K562 (cell line): ENCODE results near the gene FHIT. TPM values are rescaled to one million over a fixed set of nuclear protein-coding genes. Genes with fewer than 3 reads are reported as not detected.

Experiments used
- ATAC-seq: fragments of 200-7000 bp; cut with Tn5 transposase; 3 replicates; pipeline ENCODE4 v1.9.1; 2020; ENCODE audit warnings: moderate library complexity
- BruUV-seq: library from RNA; stranded (reverse); fragments of 400-500 nt; replicated peaks from 2 replicates; lab custom pipeline; 2021; lab: Mats Ljungman, UMichigan
- CTCF ChIA-PET: fragments of 300-600 bp; formaldehyde crosslinking; extraction: SDS; loops from one replicate; lab custom pipeline; 2021; ENCODE audit warnings: low intra/inter-chr PET ratio; lab: Yijun Ruan, JAX
- POLR2A ChIA-PET: fragments of 300-600, 350-650 bp; sonication (Branson Sonifier 250); formaldehyde crosslinking; extraction: SDS; loops from one replicate; lab custom pipeline; 2021; ENCODE audit warnings: antibody characterized with exemption, inconsistent platforms; lab: Yijun Ruan, JAX
- DNase-seq, 4 experiments: peaks; one replicate each; pipeline versions ENCODE4 v3.0.0 to v3.0.0-alpha.2; 2011 to 2018; ENCODE audit warnings: low spot score in 3 of 4, mixed read lengths in 3 of 4; ENCODE audit errors: extremely low read depth in 1 of 4
- FAIRE-seq: peaks from 2 replicates; lab custom pipeline; 2011; peaks lifted over from hg19 to GRCh38; lab: Jason Lieb, UNC
- H2AFZ ChIP-seq: 2 replicates; pipeline ENCODE4 v1.6.0; 2011; ENCODE audit warnings: low read depth, low read length, control low read depth, inconsistent platforms
- H3K27ac ChIP-seq: fragments of 200-600 bp; 3 replicates; pipeline ENCODE4 v1.8.0; 2011; ENCODE audit warnings: low read depth, mild to moderate bottlenecking, control low read depth, inconsistent platforms, low read length, moderate library complexity, mixed read lengths; ENCODE audit errors: extremely low read depth
- H3K27me3 ChIP-seq, 2 experiments: fragments of 300-600 bp in 1 of 2; 2 replicates in 1 of 2; 3 replicates in 1 of 2; pipeline versions ENCODE4 v1.6.0 to v1.8.0; 2011; ENCODE audit warnings: inconsistent platforms in 2 of 2, low read length in 2 of 2, mild to moderate bottlenecking in 1 of 2, mixed read lengths in 1 of 2, moderate library complexity in 1 of 2; ENCODE audit not compliant: control insufficient read depth in 2 of 2, insufficient read depth in 2 of 2
- H3K36me3 ChIP-seq: fragments of 300-600 bp; 3 replicates; pipeline ENCODE4 v1.8.0; 2011; ENCODE audit warnings: mild to moderate bottlenecking, low read length, inconsistent platforms; ENCODE audit not compliant: control insufficient read depth, insufficient read depth
- H3K4me1 ChIP-seq, 2 experiments: fragments of 200-600 bp in 1 of 2; replicated peaks in 1 of 2; 2 replicates in 1 of 2; 3 replicates in 1 of 2; pipeline versions ENCODE4 v1.5.1 to v1.8.0; 2011; ENCODE audit warnings: inconsistent platforms in 2 of 2, low read length in 2 of 2, mild to moderate bottlenecking in 1 of 2, mixed read lengths in 1 of 2, moderate library complexity in 1 of 2; ENCODE audit not compliant: control insufficient read depth in 2 of 2, insufficient read depth in 2 of 2
- H3K4me2 ChIP-seq: 2 replicates; pipeline ENCODE4 v1.6.1; 2011; ENCODE audit warnings: low read length, control low read depth, inconsistent platforms, mixed read lengths; ENCODE audit not compliant: insufficient read depth
- H3K4me3 ChIP-seq: fragments of 200-600 bp; sonication (generic), shearing (Covaris generic); 2 replicates; pipeline ENCODE4 v1.5.1; 2016; ENCODE audit warnings: control low read depth, inconsistent platforms
- H3K79me2 ChIP-seq: fragments of 200-600 bp; 3 replicates; pipeline ENCODE4 v1.8.0; 2011; ENCODE audit warnings: low read length, inconsistent platforms; ENCODE audit not compliant: control insufficient read depth, insufficient read depth
- H3K9ac ChIP-seq, 2 experiments: 2 replicates each; pipeline versions ENCODE4 v1.6.0 to v1.6.1; 2011; ENCODE audit warnings: low read depth in 2 of 2, low read length in 2 of 2, control low read depth in 1 of 2, inconsistent platforms in 1 of 2, mild to moderate bottlenecking in 1 of 2, mixed read lengths in 1 of 2; ENCODE audit not compliant: insufficient read depth in 1 of 2
- H3K9me1 ChIP-seq: one replicate; pipeline ENCODE4 v1.6.0; 2011; ENCODE audit warnings: inconsistent platforms, mild to moderate bottlenecking, low read length, moderate library complexity; ENCODE audit not compliant: control insufficient read depth, insufficient read depth
- H3K9me3 ChIP-seq: replicated peaks from 2 replicates; pipeline ENCODE4 v1.5.1; 2011; ENCODE audit warnings: low read depth, low read length, inconsistent platforms; ENCODE audit not compliant: control insufficient read depth, insufficient read depth
- H4K20me1 ChIP-seq: replicated peaks from 2 replicates; pipeline ENCODE4 v1.6.1; 2011; ENCODE audit warnings: low read length, inconsistent platforms, mixed read lengths; ENCODE audit not compliant: control insufficient read depth, insufficient read depth
- E2F8 ChIP-seq: fragments of 450-650 bp; IDR thresholded peaks from 2 replicates; pipeline ENCODE4 v1.7.1; 2018; ENCODE audit warnings: mild to moderate bottlenecking, low read depth; ENCODE audit not compliant: partially characterized antibody
- ELF4 ChIP-seq: fragments of 450-650 bp; formaldehyde crosslinking; IDR thresholded peaks from 2 replicates; pipeline ENCODE4 v1.4.0; 2022; ENCODE audit warnings: missing genetic modification characterization
- ETS2 ChIP-seq: IDR thresholded peaks from 2 replicates; pipeline ENCODE4 v1.6.1; 2016; ENCODE audit warnings: borderline replicate concordance, missing genetic modification characterization, mild to moderate bottlenecking, moderate library complexity, missing compliant biosample characterization; ENCODE audit not compliant: poor library complexity, severe bottlenecking
- GABPA ChIP-seq: fragments of 200-800 bp; sonication (Bioruptor generic); conservative IDR thresholded peaks from 2 replicates; pipeline ENCODE4 v1.6.1; 2016; ENCODE audit warnings: low read depth, missing genetic modification characterization, missing compliant biosample characterization
- NR2C2 ChIP-seq, 2 experiments: fragments of 200-800 bp in 1 of 2; sonication (Bioruptor generic) in 1 of 2; sonication (generic) in 1 of 2; formaldehyde crosslinking in 1 of 2; IDR thresholded peaks; 2 replicates each; pipeline versions ENCODE4 v1.6.1 to v1.8.0; 2016 to 2022; ENCODE audit warnings: mild to moderate bottlenecking in 1 of 2, missing compliant biosample characterization in 1 of 2, missing genetic modification characterization in 1 of 2, missing genetic modification reagents in 1 of 2
- NRF1 ChIP-seq, 2 experiments: fragments of 450-650 bp; IDR thresholded peaks in 1 of 2; conservative IDR thresholded peaks in 1 of 2; 2 replicates each; pipeline ENCODE4 v1.6.1; 2014; ENCODE audit warnings: mild to moderate bottlenecking in 2 of 2
- POLR2H ChIP-seq: IDR thresholded peaks from 2 replicates; pipeline ENCODE4 v1.6.1; 2016; ENCODE audit warnings: missing genetic modification characterization, low read depth, mild to moderate bottlenecking, control low read depth, missing compliant biosample characterization, moderate library complexity
- SMARCA4 ChIP-seq: fragments of 450-650 bp; IDR thresholded peaks from 2 replicates; pipeline ENCODE4 v1.6.1; 2016
- SRSF1 ChIP-seq: fragments of 200-400 bp; formaldehyde crosslinking; IDR thresholded peaks from 2 replicates; pipeline ENCODE4 v1.6.1; 2017; ENCODE audit warnings: mild to moderate bottlenecking, low read depth, low read length, moderate library complexity
- XRCC3 ChIP-seq: fragments of 450-650 bp; IDR thresholded peaks from 2 replicates; pipeline ENCODE4 v1.6.1; 2017; ENCODE audit warnings: mild to moderate bottlenecking, moderate library complexity
- ZBTB1 ChIP-seq: sonication (generic); formaldehyde crosslinking; IDR thresholded peaks from 2 replicates; pipeline ENCODE4 v1.8.1; 2023; ENCODE audit warnings: missing genetic modification reagents, low read depth, mild to moderate bottlenecking, borderline replicate concordance
- ZKSCAN3 ChIP-seq: fragments of 250-450 bp; sonication (Bioruptor Pico); IDR thresholded peaks from 2 replicates; pipeline ENCODE4 v1.4.0; 2020
- ZNF436 ChIP-seq: fragments of 250-450, 450-650 bp; sonication (Bioruptor Pico); formaldehyde crosslinking; IDR thresholded peaks from 2 replicates; pipeline ENCODE4 v1.7.0; 2020; ENCODE audit warnings: mild to moderate bottlenecking
- ZNF668 ChIP-seq: fragments of 250-450 bp; sonication (Bioruptor Pico); IDR thresholded peaks from 2 replicates; pipeline ENCODE4 v1.8.0; 2022; ENCODE audit warnings: mild to moderate bottlenecking, inconsistent platforms
- ZNF77 ChIP-seq: fragments of 250-450 bp; sonication (Bioruptor Pico); IDR thresholded peaks from 2 replicates; pipeline ENCODE4 v1.5.0; 2020
- WGBS: fragments of 100-300 bp; shearing (Covaris generic); methylation state at CpG from one replicate; pipeline ENCODE4 v1.1.6; 2016; ENCODE audit warnings: low coverage, mixed read lengths; ENCODE audit not compliant: insufficient coverage; ENCODE audit errors: missing lambda C conversion rate; 5-methylcytosine and 5-hydroxymethylcytosine counted together
- in situ Hi-C: fragments of 300-500 bp; cut with MboI; formaldehyde crosslinking; loops from 4 replicates; pipeline ENCODE4 v1.15.0; 2018; ENCODE audit warnings: inconsistent platforms, mixed read lengths
- intact Hi-C: fragments of 100-400 bp; cut with micrococcal nuclease; formaldehyde crosslinking; loops from 2 replicates; pipeline ENCODE4 v1.14.2; 2022
- polyA plus RNA-seq, 8 experiments: library from polyadenylated mRNA; depleted of rRNA in 4 of 8; stranded (reverse) in 5 of 8; unstranded in 3 of 8; fragments of >200 nt; fragmentation: Nextera tagmentation in 2 of 8; fragmentation: Illumina TruSeq in 1 of 8; extraction: Ambion mirVana in 2 of 8; extraction: Trizol in 1 of 8; gene quantifications; 2 replicates each; pipeline versions ENCODE4 v1.2.1 to v1.2.3, GENCODE V29; 2011 to 2014; ENCODE audit warnings: inconsistent platforms in 1 of 8, missing spikeins in 1 of 8
- total RNA-seq, 7 experiments: library from RNA; depleted of rRNA in 6 of 7; stranded (reverse); fragments of >200 nt in 6 of 7; fragmentation: Illumina TruSeq in 2 of 7; extraction: Trizol in 2 of 7; gene quantifications; 2 replicates each; pipeline versions ENCODE4 v1.2.1 to v1.2.3, GENCODE V29; 2011 to 2021; ENCODE audit warnings: low replicate concordance in 1 of 7

FHIT gene
- total and polyA plus RNA-seq, 9 of the 15 experiments (the other 6 are each of a cell fraction or from before 2014, with no cell fraction given) = 1.7 to 9.1 (median 4.3) TPM

- FAIRE-seq (no peak), DNase-seq (no peak), ATAC-seq (no peak)
- intact Hi-C loops (no loop called here), in situ Hi-C loops (no loop called here)
- Histone ChIP-seq H2AFZ (no peak overlapping the region), H3K27me3 (no peaks in the 10 kb centered on the region), H3K4me2 (no peak overlapping the region), H3K9me3 (no peaks in the 10 kb centered on the region), H4K20me1 (no peaks in the 10 kb centered on the region), H3K27ac (no peak overlapping the region), H3K36me3 (no peaks in the 10 kb centered on the region), H3K79me2 (no peaks in the 10 kb centered on the region), H3K9ac (no peak overlapping the region), H3K4me1 (no peaks in the 10 kb centered on the region), H3K9me1 (no peaks in the 10 kb centered on the region), H3K4me3 (no peak overlapping the region)
- ChIA-PET POLR2A (no interaction called here), CTCF (no interaction called here)
- WGBS = 41% methylated on average over 3 of the region's 3 CpGs
- no peak for TF ChIP-seq ETS2 (tag)
- no peak for TF ChIP-seq NRF1 (conservative IDR thresholded peaks at IDR 0.05 in 1 of 2, IDR thresholded peaks at IDR 0.05 in 1 of 2)
- no peak for TF ChIP-seq NR2C2 (CRISPR knock-in tag; IDR thresholded peaks at IDR 0.05)
- no peak for TF ChIP-seq NR2C2 (tag; IDR thresholded peaks at IDR 0.05)
- TF ChIP-seq ZNF436 (CRISPR knock-in tag) = no peak
- TF ChIP-seq GABPA (tag) = no peak
- TF ChIP-seq ELF4 (CRISPR knock-in tag) = no peak
- no peak for TF ChIP-seq ZBTB1 (CRISPR knock-in tag)
- TF ChIP-seq XRCC3 = no peak
- TF ChIP-seq ZKSCAN3 (CRISPR knock-in tag) = no peak
- TF ChIP-seq ZNF668 (CRISPR knock-in tag) = no peak
- TF ChIP-seq SRSF1 = no peak
- TF ChIP-seq POLR2H = no peak
- no peak for TF ChIP-seq ZNF77
- no peak for TF ChIP-seq E2F8
- TF ChIP-seq SMARCA4 = no peak
- no TSS peak for BruUV-seq
These were observed 83.0 kb downstream of the FHIT start for GRCh38 chr3:61168286-61168685.
